Uterus (tissue), 4 donors: ENCODE measurements around the gene MVK. TPM values are rescaled to one million over a fixed set of nuclear protein-coding genes. Genes with fewer than 3 reads are reported as not detected.

Experiments used
- DNase-seq, 2 donors: peaks; one replicate each; pipeline ENCODE4 v3.0.0-alpha.2; 2019 to 2020
- H3K27ac ChIP-seq, 2 donors: fragments of 200-600 bp; sonication (generic); 1 replicate in 1 of 2; 2 replicates in 1 of 2; pipeline ENCODE4 v1.5.1; 2016 to 2018
- H3K27me3 ChIP-seq, 2 donors: fragments of 200-600 bp; sonication (generic); one replicate each; pipeline ENCODE4 v1.5.1; 2018 to 2019; ENCODE audit warnings: control low read depth in 1 of 2
- H3K36me3 ChIP-seq, 2 donors: fragments of 200-600 bp; sonication (generic); one replicate each; pipeline ENCODE4 v1.5.1; 2019; ENCODE audit warnings: control low read depth in 1 of 2
- H3K4me1 ChIP-seq, 2 donors: fragments of 200-600 bp; sonication (generic); one replicate each; pipeline ENCODE4 v1.5.1; 2018 to 2019; ENCODE audit warnings: control low read depth in 1 of 2
- H3K4me3 ChIP-seq, 2 donors: fragments of 200-600 bp; sonication (generic); 1 replicate in 1 of 2; 2 replicates in 1 of 2; pipeline ENCODE4 v1.5.1; 2018 to 2019; ENCODE audit warnings: mild to moderate bottlenecking in 1 of 2
- H3K9me3 ChIP-seq, 2 donors: fragments of 200-600 bp; sonication (generic); one replicate each; pipeline ENCODE4 v1.5.1; 2019; ENCODE audit warnings: control low read depth in 1 of 2
- CTCF ChIP-seq, 4 experiments: fragments of 200-600 bp in 2 of 4; fragments of 450-650 bp in 2 of 4; sonication (generic) in 2 of 4; IDR thresholded peaks; one replicate each; pipeline ENCODE4 v1.5.1; 2016 to 2019; ENCODE audit warnings: antibody characterized with exemption in 4 of 4, mild to moderate bottlenecking in 2 of 4, moderate library complexity in 1 of 4
- POLR2A ChIP-seq, 2 donors: fragments of 450-650 bp; IDR thresholded peaks; one replicate each; pipeline ENCODE4 v1.6.1; 2016; ENCODE audit warnings: antibody characterized with exemption in 2 of 2, mild to moderate bottlenecking in 1 of 2, moderate library complexity in 1 of 2
- intact Hi-C: fragments of 100-400 bp; cut with DNase I; formaldehyde crosslinking; loops from one replicate; pipeline ENCODE4 v1.15.1; 2023; ENCODE audit warnings: low total_unique reads
- total RNA-seq, 4 donors: library from RNA; depleted of rRNA in 3 of 4; stranded (reverse); fragments of >200 nt in 3 of 4; gene quantifications; one replicate each; pipeline versions ENCODE4 v1.1.0 to v1.2.4, GENCODE V29; 2014 to 2023
- donor health status: DM: yes; HTN: yes; CAD: no.

MVK gene
- total RNA-seq, 4 donors from 2014 or later: 0.26 to 17.1 (median 11.4) TPM

GRCh38 chr12:109551108-109551507, 22.5 kb upstream of the MVK start:
- TF ChIP-seq POLR2A (IDR thresholded peaks at IDR 0.05): no peak
- no peak for TF ChIP-seq CTCF (IDR thresholded peaks at IDR 0.05)
- no peaks in the 10 kb centered on the region for H3K4me1 ChIP-seq
- no peak overlapping the region for H3K4me3 ChIP-seq
- H3K27ac ChIP-seq: no peak overlapping the region
- no peaks in the 10 kb centered on the region for H3K9me3 ChIP-seq
- intact Hi-C loops: no loop called here
- H3K36me3 ChIP-seq: no peaks in the 10 kb centered on the region
- H3K27me3 ChIP-seq: no peaks in the 10 kb centered on the region
- no peak for DNase-seq

- no peak for DNase-seq
- Histone ChIP-seq H3K27ac (no peak overlapping the region), H3K9me3 (no peaks in the 10 kb centered on the region), H3K27me3 (no peaks in the 10 kb centered on the region), H3K4me3 (no peak overlapping the region), H3K36me3 (no peaks in the 10 kb centered on the region), H3K4me1 (no peaks in the 10 kb centered on the region)
- TF ChIP-seq CTCF (IDR thresholded peaks at IDR 0.05) (no peak), POLR2A (IDR thresholded peaks at IDR 0.05) (no peak)
- intact Hi-C loops: no loop called here
Measured at GRCh38 chr12:109552971-109553370, 20.6 kb upstream of the MVK start.

GRCh38 chr12:109553483-109553882, 20.1 kb upstream of the MVK start:
- TF ChIP-seq POLR2A (IDR thresholded peaks at IDR 0.05) (no peak), CTCF (IDR thresholded peaks at IDR 0.05) (no peak)
- H3K27me3 ChIP-seq: no peaks in the 10 kb centered on the region

GRCh38 chr12:109553906-109554500, 19.6 kb upstream of the MVK start:
- Histone ChIP-seq H3K9me3 (no peaks in the 10 kb centered on the region), H3K4me1 (no peaks in the 10 kb centered on the region), H3K27ac (no peak overlapping the region), H3K27me3 (no peaks in the 10 kb centered on the region), H3K4me3 (no peak overlapping the region), H3K36me3 (no peaks in the 10 kb centered on the region)
- no peak for DNase-seq
- no peak for TF ChIP-seq CTCF (IDR thresholded peaks at IDR 0.05)
- no peak for TF ChIP-seq POLR2A (IDR thresholded peaks at IDR 0.05)
- intact Hi-C loops: no loop called here

More at GRCh38 chr12:109553483-109553882, 20.1 kb upstream of the MVK start:
- no peaks in the 10 kb centered on the region for H3K4me1 ChIP-seq
- intact Hi-C loops: no loop called here
- no peak for DNase-seq
- no peaks in the 10 kb centered on the region for H3K36me3 ChIP-seq
- no peak overlapping the region for H3K4me3 ChIP-seq
- H3K9me3 ChIP-seq: no peaks in the 10 kb centered on the region
- no peak overlapping the region for H3K27ac ChIP-seq

GRCh38 chr12:109554761-109555160, 18.8 kb upstream of the MVK start:
- Histone ChIP-seq H3K9me3 (no peaks in the 10 kb centered on the region), H3K4me1 (no peaks in the 10 kb centered on the region), H3K4me3 (no peak overlapping the region), H3K36me3 (no peaks in the 10 kb centered on the region), H3K27me3 (no peaks in the 10 kb centered on the region), H3K27ac (no peak overlapping the region)
- no peak for DNase-seq
- TF ChIP-seq CTCF (IDR thresholded peaks at IDR 0.05): no peak
- TF ChIP-seq POLR2A (IDR thresholded peaks at IDR 0.05): no peak
- intact Hi-C loops: no loop called here
